GM19455 (cell line): ENCODE results near the gene LHFPL6.

Experiments used
- ATAC-seq: cut with Tn5 transposase; IDR thresholded peaks from one replicate; pipeline ENCODE4 v1.9.1; 2021; ENCODE audit not compliant: unreplicated experiment

The LHFPL6 gene

GRCh38 chr13:39557285-39557955 is 45.6 kb downstream of the LHFPL6 start:
- no peak for ATAC-seq

- no peak for ATAC-seq
These were observed 46.1 kb downstream of the LHFPL6 start for GRCh38 chr13:39556866-39557265.

DNA sequence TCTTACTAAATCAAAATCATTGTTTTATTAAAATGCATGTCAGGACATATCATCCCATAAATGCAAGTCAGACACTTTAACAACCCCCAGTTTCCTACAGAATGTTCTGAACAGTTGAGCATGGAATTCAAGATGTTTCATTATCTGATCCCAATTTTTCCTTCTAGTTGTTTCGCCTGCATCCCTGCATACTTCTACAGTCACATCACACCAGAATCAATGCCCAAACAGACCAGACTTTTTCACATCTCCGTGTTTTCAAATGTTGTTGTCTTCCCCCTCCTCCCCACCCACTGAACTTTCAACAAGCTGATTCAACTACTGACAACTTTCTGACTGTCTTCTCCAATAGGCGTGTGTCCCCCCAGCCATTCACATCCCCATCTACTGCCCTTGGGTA is 48.6 kb downstream of the LHFPL6 start:
- no peak for ATAC-seq

DNA sequence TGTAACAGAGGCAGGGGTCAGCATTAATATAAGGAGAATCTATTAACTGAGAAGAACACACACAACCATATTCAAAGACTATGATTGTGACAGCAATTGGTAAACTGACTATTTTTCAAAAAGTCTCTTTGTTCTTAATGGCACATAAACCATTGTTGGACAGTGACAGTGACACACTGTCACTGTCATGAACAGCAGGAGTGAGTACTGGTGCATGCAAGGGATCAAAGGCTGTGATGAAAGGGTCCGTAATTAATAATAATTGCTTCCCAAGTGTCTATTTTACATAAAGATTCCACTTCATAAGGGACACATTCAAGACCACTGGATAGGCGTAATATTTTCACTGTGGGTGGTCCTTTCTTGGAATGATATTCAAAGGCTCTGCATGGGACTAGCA is 50.7 kb downstream of the LHFPL6 start:
- no peak for ATAC-seq

GRCh38 chr13:39550931-39551330 is 52.1 kb downstream of the LHFPL6 start:
- no peak for ATAC-seq

GRCh38 chr13:39547108-39547507 is 55.9 kb downstream of the LHFPL6 start:
- no peak for ATAC-seq

DNA sequence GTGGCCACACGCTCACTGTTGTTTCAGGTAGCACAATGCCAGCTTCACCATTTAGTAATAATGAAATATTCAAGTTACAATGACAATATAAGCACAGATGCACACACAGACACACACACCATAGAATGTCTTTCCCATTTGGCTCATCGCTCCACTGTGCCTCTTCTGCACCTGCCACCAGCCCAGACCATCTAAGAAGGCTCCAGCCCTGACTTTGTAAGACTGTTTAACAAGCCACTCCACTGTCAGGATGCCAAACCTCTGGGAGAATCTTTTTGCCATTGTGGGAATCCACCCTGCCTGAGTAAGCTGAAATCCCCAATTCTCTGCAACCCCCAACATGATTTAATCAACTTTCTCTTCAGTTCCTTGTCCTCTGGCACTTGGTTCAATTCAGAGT is 60.6 kb downstream of the LHFPL6 start:
- ATAC-seq: no peak

DNA sequence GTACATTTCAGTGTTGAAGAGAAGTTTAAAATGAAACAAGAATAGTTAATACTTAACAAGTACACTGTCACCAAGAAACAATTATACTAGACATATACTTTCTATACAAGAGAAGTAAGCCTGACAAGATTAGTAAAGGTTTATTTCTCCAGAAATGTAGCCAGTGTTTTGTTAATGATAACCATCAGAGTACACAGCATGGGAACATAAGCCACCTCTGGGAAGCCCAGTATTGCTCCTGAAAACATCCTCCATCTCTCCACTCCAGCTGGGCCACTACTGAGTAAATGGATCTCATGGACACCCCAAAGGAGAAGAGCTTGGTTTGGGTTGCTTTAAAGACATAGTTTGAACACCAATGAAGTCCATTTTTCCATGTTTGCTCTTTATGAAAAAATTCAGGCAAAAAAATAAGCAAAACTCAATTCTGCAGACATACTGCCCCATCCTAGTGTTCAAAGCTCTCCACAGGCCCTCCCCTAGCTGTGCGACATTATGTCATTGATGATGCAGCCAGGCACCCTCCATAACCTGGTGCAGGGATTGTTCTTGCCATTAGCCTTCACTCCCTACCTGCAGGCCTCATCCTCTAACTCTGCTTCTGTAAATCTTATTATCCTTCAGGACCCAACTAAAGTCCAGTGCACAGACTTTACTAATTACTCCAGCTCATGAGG is 61.9 kb downstream of the LHFPL6 start:
- no peak for ATAC-seq

DNA sequence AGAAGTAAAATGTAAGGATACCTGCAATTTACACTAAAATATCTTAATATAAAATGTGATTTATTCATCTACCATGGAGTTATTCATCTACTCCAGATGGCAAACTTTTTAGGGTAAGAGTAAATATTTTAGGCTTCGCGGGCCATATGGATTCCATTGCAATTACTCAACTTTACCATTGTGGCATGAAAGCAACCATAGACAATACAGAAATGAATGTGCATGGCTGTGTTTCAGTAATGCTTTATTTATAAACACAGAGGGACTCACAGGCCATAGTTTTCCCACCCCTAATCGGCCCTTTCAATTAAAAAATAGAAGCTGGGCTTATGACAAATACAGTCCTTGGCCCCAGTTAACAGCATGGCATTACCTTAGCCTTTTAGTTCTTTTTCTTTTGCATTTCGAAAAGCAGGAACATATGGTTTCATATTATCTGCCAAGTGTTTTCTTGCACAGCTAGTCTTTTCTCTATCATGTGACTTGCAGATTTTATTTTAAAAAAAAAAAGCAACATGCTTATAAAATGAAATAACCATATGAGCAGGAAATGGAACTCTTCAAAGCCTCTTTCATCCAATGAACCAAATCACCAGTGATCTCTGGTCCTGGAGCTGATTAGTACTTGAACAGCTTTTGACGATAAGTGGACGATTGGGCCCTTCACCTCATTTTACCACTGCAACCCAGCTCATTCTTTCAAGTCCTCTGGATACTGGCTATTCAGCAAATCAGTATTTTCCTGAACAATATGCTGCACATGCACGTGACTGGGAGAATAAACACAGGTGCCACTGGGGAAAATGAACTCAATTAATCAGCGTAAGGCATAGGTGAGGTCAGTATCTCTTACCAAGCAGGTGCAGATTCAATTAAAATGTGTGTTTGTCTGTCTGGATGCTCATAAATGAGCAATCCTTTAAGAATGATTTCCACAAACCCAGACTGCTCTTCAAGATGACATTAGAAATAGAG is 63.9 kb downstream of the LHFPL6 start:
- ATAC-seq: no peak

DNA sequence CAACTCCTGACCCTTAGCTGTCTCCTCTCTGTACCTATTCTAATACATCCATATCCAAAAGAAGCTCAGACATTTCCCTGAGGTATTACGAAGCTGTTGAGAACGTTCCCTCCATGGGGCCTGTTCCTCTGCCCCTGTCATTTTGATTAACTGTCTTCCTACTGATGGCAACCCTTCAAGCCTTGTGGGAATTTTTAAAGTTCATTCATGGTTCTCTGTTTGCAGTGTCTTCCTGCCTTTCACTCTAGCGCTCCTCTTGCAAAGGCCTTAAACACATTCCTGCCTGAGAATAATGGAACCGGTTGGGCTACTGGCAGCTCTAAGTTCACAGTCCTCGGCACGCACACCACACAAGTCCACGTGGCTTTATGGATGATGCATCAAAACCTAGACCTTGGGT is 66.1 kb downstream of the LHFPL6 start:
- ATAC-seq: no peak

DNA sequence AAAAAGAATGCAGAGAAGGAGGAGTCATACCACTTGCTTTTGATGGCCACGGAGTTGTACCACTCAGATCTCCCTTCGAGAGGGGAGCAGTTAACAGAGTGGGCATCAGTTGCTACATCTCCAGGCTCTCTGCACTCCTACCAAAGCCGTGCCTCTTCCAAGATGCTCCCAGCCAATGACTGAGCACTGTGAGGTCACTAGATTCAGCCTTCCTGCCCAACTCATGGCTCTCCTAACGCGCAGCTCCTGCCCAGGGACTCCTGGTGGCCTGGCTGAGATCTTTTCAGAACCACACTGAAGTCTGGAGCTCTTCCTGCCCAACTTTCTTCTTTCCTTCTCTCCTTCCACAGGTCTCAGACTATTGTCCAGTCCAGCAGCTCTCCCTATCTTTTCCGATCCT is 66.7 kb downstream of the LHFPL6 start:
- no peak for ATAC-seq

DNA sequence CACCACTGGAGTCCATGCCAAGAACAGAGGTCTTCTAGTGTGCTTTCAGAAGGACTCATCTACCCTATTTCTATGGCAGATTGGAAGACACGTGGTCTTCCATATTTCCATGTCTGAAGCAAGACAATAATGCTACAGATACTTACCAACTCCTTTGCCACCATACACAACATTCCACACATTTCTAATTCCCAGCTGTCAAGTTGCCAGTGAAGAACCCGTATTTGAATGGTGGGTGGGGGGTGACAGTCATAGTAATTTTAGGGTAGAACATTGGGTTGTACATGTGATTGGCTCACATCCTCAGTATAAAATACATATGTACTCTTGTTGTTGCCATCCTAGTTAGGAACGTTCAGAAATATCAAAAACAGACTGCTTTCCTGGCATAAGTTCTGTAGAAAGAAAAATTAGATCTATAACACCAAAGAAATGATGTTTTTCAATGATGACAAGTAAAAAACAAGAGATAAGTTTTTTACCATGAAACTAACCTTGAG is 69.3 kb downstream of the LHFPL6 start:
- no peak for ATAC-seq

- no peak for ATAC-seq
These were observed 71.3 kb downstream of the LHFPL6 start for GRCh38 chr13:39531646-39532045.

DNA sequence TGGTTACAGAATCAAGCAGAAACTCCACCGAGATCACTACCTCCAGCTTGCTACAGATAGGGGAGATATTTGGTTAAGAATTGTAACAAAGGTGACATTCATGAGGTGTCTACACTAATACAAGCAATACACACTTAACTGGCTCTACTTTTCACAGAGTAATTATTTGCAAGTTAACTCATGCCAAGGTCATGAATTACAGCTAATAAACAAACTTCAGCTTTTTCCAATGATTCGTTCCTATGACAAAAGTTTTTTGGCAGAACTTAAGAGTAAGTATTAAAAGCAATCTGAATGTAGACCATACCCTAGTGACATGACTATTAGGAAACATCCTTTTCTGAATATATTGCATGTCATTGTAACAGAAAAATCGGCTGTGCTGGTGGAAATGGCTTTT is 72.1 kb downstream of the LHFPL6 start:
- ATAC-seq: no peak

- no peak for ATAC-seq
These were observed 74.4 kb downstream of the LHFPL6 start for GRCh38 chr13:39528661-39528980.

DNA sequence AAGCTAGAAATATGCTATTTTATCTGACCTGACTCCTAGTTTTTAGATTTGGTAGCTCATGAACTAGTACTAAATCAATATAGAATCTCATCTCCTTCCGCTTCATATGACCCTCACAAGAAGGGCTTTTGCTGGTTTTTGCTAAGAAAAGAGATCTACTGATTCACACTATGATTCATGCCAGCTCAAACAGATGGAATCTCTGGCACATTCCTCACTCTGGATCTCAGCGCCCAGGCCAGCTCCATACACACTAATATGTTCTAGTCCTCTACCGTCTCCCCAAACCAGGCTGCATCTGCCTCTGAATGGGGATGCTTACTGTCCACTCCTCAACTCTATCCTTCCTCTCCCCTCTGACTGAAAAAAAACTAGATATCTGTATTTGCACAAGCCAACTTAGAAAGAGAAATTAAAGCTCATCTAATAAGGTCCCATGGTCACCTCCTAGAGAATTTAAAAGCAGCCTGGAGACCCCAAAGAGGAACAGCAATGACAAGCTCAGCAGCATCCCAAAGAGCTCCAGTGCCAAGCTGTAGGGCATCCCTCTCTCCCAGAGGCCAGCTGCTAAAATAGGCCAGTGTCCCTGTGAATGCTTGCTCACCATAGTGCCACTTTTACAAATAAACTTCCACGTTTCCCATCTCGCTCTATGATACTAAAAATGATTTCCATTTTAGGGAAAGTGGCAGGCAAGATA is 74.9 kb downstream of the LHFPL6 start:
- ATAC-seq: no peak

GRCh38 chr13:39527301-39527700 is 75.7 kb downstream of the LHFPL6 start:
- ATAC-seq: no peak

DNA sequence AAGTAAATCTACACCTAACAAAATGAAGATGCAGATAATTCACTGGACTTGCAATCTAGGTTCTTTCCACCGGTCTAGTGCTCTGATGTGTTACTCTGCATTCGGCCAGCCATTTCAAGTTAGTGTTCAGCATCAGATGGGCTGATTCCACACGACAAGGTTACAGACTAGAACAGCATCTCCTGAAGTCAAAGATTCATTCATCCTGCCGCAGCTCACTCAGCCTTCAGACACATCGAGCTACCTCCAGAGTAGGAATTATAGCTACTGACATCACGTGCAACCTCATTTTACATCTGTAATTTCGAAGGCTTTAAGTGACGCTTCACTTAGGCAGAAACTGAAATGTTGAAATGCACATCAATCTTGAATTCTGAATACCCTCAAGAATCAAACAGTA is 76.5 kb downstream of the LHFPL6 start:
- ATAC-seq: no peak

DNA sequence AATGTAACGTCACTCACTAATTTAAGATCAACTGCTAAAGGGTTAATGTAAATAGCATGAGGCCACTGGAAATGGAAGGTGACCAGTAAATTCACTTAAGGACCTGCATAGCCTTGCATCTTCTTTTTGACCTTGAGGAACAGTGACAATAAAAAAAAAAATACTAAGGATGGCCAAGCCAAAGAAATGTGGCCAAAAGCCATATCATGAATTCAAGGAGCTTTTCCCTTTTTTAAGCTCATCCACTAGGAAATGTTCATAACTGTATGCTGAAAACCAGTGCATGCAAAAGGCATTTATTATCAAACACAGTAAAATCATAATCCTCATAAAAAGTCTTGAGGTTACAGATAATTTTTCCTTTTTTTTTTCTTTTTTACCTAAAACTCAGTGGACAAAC is 77.5 kb downstream of the LHFPL6 start:
- no peak for ATAC-seq

GRCh38 chr13:39524795-39525194 is 78.2 kb downstream of the LHFPL6 start:
- ATAC-seq: no peak

DNA sequence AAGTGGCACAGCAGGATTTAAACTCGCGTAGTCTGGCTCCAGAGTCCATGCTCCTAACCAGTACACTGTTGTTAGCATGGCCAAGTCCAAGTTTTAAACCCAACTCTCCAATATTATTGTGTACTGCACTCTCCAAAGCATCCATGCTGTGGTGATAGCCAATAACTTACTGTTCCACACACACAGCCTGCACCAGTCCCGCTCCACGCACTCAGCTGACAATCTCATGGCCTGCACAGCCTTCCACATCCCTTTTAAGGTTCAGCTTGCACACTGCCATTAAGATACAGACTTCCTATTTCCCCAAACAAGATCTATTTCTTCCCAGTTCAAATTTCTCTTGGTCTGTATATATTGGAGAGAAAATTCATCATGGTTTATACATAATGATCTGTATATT is 80.7 kb downstream of the LHFPL6 start:
- ATAC-seq: no peak
